ENCODE results near the gene PA2G4. TPM values are rescaled to one million over a fixed set of nuclear protein-coding genes. Genes with fewer than 3 reads are reported as not detected.
A peak's percentile ranks its signal among the peaks of the same experiment; 100 is the strongest.

Gene PA2G4
- total RNA-seq, 2 experiments from 2014 or later, result 51.0 to 61.0 TPM

DNA sequence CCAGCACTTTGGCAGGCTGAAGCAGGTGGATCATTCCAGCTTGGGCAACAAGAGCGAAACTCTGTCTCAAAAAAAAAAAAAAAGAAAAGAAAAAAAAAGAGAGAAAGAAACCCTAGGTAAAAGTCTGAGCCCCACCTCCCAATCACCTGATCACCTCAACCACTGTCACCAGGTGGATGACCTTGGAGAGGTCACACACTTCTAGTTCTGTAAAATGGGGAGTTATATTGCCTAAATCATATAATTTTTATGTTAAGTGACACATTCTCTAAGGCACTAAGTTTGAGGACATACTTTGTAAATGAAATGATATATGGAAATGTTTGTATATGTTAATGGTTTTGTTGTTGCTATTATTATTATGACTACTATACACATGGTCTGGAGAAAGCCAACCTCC lies 25.9 kb upstream of the PA2G4 start:
- no peak for DNase-seq
- Histone ChIP-seq H3K4me3 (ENCODE audit: low read length) (no peak overlapping the region), H3K27me3 (ENCODE audit: control insufficient read depth in 1 of 2, insufficient read depth in 2 of 2, low read length in 2 of 2) (peaks cover 13 to 17% of the 10 kb centered on the region in 2 experiments), H3K4me1 (ENCODE audit: insufficient read depth, low read length) (peaks cover 21% of the 10 kb centered on the region), H3K36me3 (ENCODE audit: insufficient read depth, low read length) (no peaks in the 10 kb centered on the region), H3K9me3 (ENCODE audit: control insufficient read depth in 1 of 2, insufficient read depth in 1 of 2, low read length in 2 of 2) (no peaks in the 10 kb centered on the region), H3K27ac (ENCODE audit: low read depth in 1 of 2, low read length in 2 of 2) (no peak overlapping the region)
- Mint-ChIP-seq H3K4me1 (ENCODE audit: low read depth) (peaks cover 14% of the 10 kb centered on the region), H3K4me3 (peak overlapping the region; percentile 87), H3K9me3 (no peaks in the 10 kb centered on the region), H3K27me3 (peaks cover 17% of the 10 kb centered on the region), H3K27ac (no peak overlapping the region), H3K36me3 (ENCODE audit: low read depth) (no peaks in the 10 kb centered on the region)
- TF ChIP-seq CTCF (IDR thresholded peaks at IDR 0.05), result no peak
- ATAC-seq (ENCODE audit: poor library complexity), result no peak
- ChIA-PET POLR2A (interaction anchor here (0.9 to 2.1 kb wide), 2 partner anchors 25 to 39 kb away, joined by 7 to 11 read pairs; partner anchors contain the start of genes PA2G4 and ZC3H10), CTCF (interaction anchor here (1.4 to 5.1 kb wide), 5 partner anchors 25 to 48 kb away, joined by 3 to 32 read pairs (median 6); partner anchors contain the start of genes PA2G4 and ZC3H10)
- intact Hi-C loops (cut with DNase I, micrococcal nuclease), result no loop called here

DNA sequence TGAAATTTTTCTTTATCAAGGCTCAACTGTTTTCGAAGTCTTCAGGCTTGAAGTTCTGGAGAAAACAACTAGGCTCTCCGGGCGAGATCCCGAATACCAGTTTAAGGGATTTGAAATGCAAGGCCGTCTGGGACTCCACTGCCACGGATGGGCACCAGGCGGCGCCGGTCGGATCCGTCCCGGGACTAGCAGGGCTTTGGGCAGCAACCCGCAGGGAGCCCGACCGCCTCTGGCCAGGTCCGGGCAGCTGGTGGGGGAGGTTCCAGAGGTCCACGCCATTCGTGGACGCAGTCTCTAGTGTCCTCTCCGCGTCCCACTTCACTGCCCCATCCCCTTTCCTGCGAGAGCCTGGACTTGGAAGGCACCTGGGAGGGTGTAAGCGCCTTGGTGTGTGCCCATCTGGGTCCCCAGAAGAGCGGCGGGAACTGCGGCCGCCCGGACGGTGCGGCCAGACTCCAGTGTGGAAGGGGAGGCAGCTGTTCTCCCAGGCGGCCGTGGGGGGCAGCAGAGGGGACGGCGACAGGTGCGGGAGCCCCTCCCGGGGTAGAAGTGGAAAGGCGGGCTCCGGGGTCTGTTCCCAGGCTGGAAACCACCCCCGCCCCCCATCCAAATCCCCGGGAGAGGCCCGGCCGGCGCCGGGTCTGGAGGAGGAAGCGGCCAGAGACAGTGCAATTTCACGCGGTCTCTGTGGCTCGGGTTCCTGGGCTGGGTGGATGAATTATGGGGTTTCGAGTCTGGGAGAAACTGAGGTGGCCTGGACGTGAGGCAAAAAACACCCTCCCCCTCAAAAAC lies 25.2 kb upstream of the PA2G4 start:
- DNase-seq (peak in 13 of 14 experiments; percentile 23 to 69 (median 44)), ATAC-seq (ENCODE audit: poor library complexity) (peak; percentile 67)
- H3K4me3 ChIP-seq (ENCODE audit: low read length), result peak overlapping the region; percentile 76
- H3K4me1 ChIP-seq (ENCODE audit: insufficient read depth, low read length), result peaks cover 21% of the 10 kb centered on the region
- no peaks in the 10 kb centered on the region for H3K36me3 ChIP-seq (ENCODE audit: insufficient read depth, low read length)
- H3K36me3 Mint-ChIP-seq (ENCODE audit: low read depth), result no peaks in the 10 kb centered on the region
- ChIA-PET CTCF (interaction anchor here (0.7 to 5.1 kb wide), 10 partner anchors 9 to 110 kb away, joined by 3 to 32 read pairs (median 4); partner anchors contain the start of genes PA2G4, SMARCC2 and ZC3H10), POLR2A (interaction anchor here (1.0 to 3.7 kb wide), 4 partner anchors 25 to 105 kb away, joined by 3 to 35 read pairs (median 7); partner anchors contain the start of genes PA2G4, RAB5B and ZC3H10)
- H3K9me3 ChIP-seq (ENCODE audit: control insufficient read depth in 1 of 2, insufficient read depth in 1 of 2, low read length in 2 of 2), result no peaks in the 10 kb centered on the region
- H3K9me3 Mint-ChIP-seq, result no peaks in the 10 kb centered on the region
- intact Hi-C loops (cut with DNase I, micrococcal nuclease), result loop anchor here in 1 of 2 experiments (1.0 kb wide), 1 partner anchor 24 kb away; no protein-coding TSS in a partner anchor
- H3K27me3 Mint-ChIP-seq, result peaks cover 17% of the 10 kb centered on the region
- peaks cover 14 to 23% of the 10 kb centered on the region in 2 experiments for H3K27me3 ChIP-seq (ENCODE audit: control insufficient read depth in 1 of 2, insufficient read depth in 2 of 2, low read length in 2 of 2)
- H3K4me1 Mint-ChIP-seq (ENCODE audit: low read depth), result peaks cover 14% of the 10 kb centered on the region
- peak; percentile 66 for TF ChIP-seq CTCF (IDR thresholded peaks at IDR 0.05)
- no peak overlapping the region for H3K27ac ChIP-seq (ENCODE audit: low read depth in 1 of 2, low read length in 2 of 2)
- no peak overlapping the region for H3K27ac Mint-ChIP-seq
- peak overlapping the region; percentile 87 for H3K4me3 Mint-ChIP-seq

- intact Hi-C loops (cut with DNase I, micrococcal nuclease), result loop anchor here in 1 of 2 experiments (1.0 kb wide), 1 partner anchor 23 kb away; no protein-coding TSS in a partner anchor
- no peak within 1 kb of the TSS for H3K27ac Mint-ChIP-seq
- H3K27me3 Mint-ChIP-seq, result peaks cover 17% of the 10 kb centered on the region
- Histone ChIP-seq H3K9me3 (ENCODE audit: control insufficient read depth in 1 of 2, insufficient read depth in 1 of 2, low read length in 2 of 2) (no peaks in the 10 kb centered on the region), H3K4me3 (ENCODE audit: low read length) (peak within 1 kb of the TSS; percentile 76), H3K36me3 (ENCODE audit: insufficient read depth, low read length) (no peaks in the 10 kb centered on the region), H3K27me3 (ENCODE audit: control insufficient read depth in 1 of 2, insufficient read depth in 2 of 2, low read length in 2 of 2) (peaks cover 14 to 23% of the 10 kb centered on the region in 2 experiments), H3K27ac (ENCODE audit: low read depth in 1 of 2, low read length in 2 of 2) (no peak within 1 kb of the TSS), H3K4me1 (ENCODE audit: insufficient read depth, low read length) (peaks cover 21% of the 10 kb centered on the region)
- H3K4me3 Mint-ChIP-seq, result peak within 1 kb of the TSS; percentile 87
- ChIA-PET POLR2A (interaction anchor here (1.0 to 3.7 kb wide), 4 partner anchors 24 to 106 kb away, joined by 3 to 35 read pairs (median 7); partner anchors contain the start of genes PA2G4, RAB5B and ZC3H10), CTCF (interaction anchor here (0.6 to 5.1 kb wide), 9 partner anchors 10 to 312 kb away, joined by 3 to 32 read pairs (median 5); partner anchors contain the start of genes PA2G4, SMARCC2 and ZC3H10)
- ATAC-seq (ENCODE audit: poor library complexity) (peak; percentile 72), DNase-seq (peak; percentile 19 to 81 (median 60))
- TF ChIP-seq CTCF (IDR thresholded peaks at IDR 0.05), result no peak
- no peaks in the 10 kb centered on the region for H3K36me3 Mint-ChIP-seq (ENCODE audit: low read depth)
- no peaks in the 10 kb centered on the region for H3K9me3 Mint-ChIP-seq
- H3K4me1 Mint-ChIP-seq (ENCODE audit: low read depth), result peaks cover 14% of the 10 kb centered on the region
These were observed 24.4 kb upstream of the PA2G4 start, which contains the start of gene ERBB3 for GRCh38 chr12:56079723-56080555. Gene ERBB3, plus strand, starts transcription at chr12:56080165. Its CDS starts 136 bp downstream, at chr12:56080301.
